ENCODE results near the gene FAT3. TPM values are rescaled to one million over a fixed set of nuclear protein-coding genes. Genes with fewer than 3 reads are reported as not detected.

The FAT3 gene
- polyA plus RNA-seq, 1 donor = 13.7 TPM

- peak; percentile 36 for DNase-seq
These were observed 2.7 kb downstream of the FAT3 start for GRCh38 chr11:92227230-92227814.

- DNase-seq = no peak
These were observed 3.6 kb downstream of the FAT3 start for GRCh38 chr11:92227959-92228935.

- DNase-seq = no peak
These were observed 12.2 kb downstream of the FAT3 start for GRCh38 chr11:92236856-92237255.

- no peak for DNase-seq
These were observed 16.3 kb downstream of the FAT3 start for GRCh38 chr11:92240916-92241315.

- DNase-seq = no peak
These were observed 21.2 kb downstream of the FAT3 start for GRCh38 chr11:92245700-92246271.

- DNase-seq = no peak
These were observed 22.0 kb downstream of the FAT3 start for GRCh38 chr11:92246630-92247029.

GRCh38 chr11:92249156-92249753 is 24.6 kb downstream of the FAT3 start:
- DNase-seq = no peak

GRCh38 chr11:92251980-92252379 is 27.4 kb downstream of the FAT3 start:
- no peak for DNase-seq

- no peak for DNase-seq
These were observed 28.8 kb downstream of the FAT3 start for GRCh38 chr11:92253421-92253820.

GRCh38 chr11:92253945-92254344 is 29.3 kb downstream of the FAT3 start:
- DNase-seq = no peak

GRCh38 chr11:92257536-92257935 is 32.9 kb downstream of the FAT3 start:
- DNase-seq = no peak

GRCh38 chr11:92259861-92260260 is 35.2 kb downstream of the FAT3 start:
- DNase-seq = no peak

GRCh38 chr11:92264350-92264749 is 39.7 kb downstream of the FAT3 start:
- no peak for DNase-seq

GRCh38 chr11:92266806-92267205 is 42.2 kb downstream of the FAT3 start:
- DNase-seq = no peak

GRCh38 chr11:92267278-92267677 is 42.7 kb downstream of the FAT3 start:
- DNase-seq = no peak

GRCh38 chr11:92267968-92268367 is 43.4 kb downstream of the FAT3 start:
- DNase-seq = no peak

GRCh38 chr11:92268546-92268945 is 43.9 kb downstream of the FAT3 start:
- DNase-seq = no peak

GRCh38 chr11:92269021-92269420 is 44.4 kb downstream of the FAT3 start:
- DNase-seq = peak; percentile 8

GRCh38 chr11:92269841-92270240 is 45.2 kb downstream of the FAT3 start:
- no peak for DNase-seq

- no peak for DNase-seq
These were observed 48.0 kb downstream of the FAT3 start for GRCh38 chr11:92272651-92273050.
